Memory B cell (primary cell): ENCODE data around the gene TIMELESS.
"Not testable (repeated sequence)": the region's sequence is repeated elsewhere in the genome, so short reads cannot be mapped to it uniquely, and the experiment has no call there.

Source experiments
- ATAC-seq: fragments of 150-1000 bp; cut with Tn5 transposase; 2 replicates; pipeline ENCODE4 v1.10.0; 2021; ENCODE audit warnings: low read depth, mild to moderate bottlenecking, moderate library complexity
- DNase-seq, 2 donors: peaks; one replicate each; pipeline ENCODE4 v3.0.0; 2022; ENCODE audit warnings: low spot score in 2 of 2
- H3K27ac Mint-ChIP-seq: one replicate; pipeline ENCODE4 v1.8.0; 2022; ENCODE audit warnings: mild to moderate bottlenecking, moderate library complexity, mixed read lengths
- H3K27me3 Mint-ChIP-seq: one replicate; pipeline ENCODE4 v1.8.0; 2022; ENCODE audit warnings: mixed read lengths
- H3K36me3 Mint-ChIP-seq: one replicate; pipeline ENCODE4 v1.8.0; 2022; ENCODE audit warnings: mild to moderate bottlenecking, mixed read lengths
- H3K4me1 Mint-ChIP-seq: one replicate; pipeline ENCODE4 v1.8.0; 2022; ENCODE audit warnings: mixed read lengths
- H3K4me3 Mint-ChIP-seq: one replicate; pipeline ENCODE4 v1.8.0; 2022; ENCODE audit warnings: mild to moderate bottlenecking, moderate library complexity, mixed read lengths
- H3K9me3 Mint-ChIP-seq: one replicate; pipeline ENCODE4 v1.8.0; 2022; ENCODE audit warnings: mixed read lengths

The TIMELESS gene

DNA sequence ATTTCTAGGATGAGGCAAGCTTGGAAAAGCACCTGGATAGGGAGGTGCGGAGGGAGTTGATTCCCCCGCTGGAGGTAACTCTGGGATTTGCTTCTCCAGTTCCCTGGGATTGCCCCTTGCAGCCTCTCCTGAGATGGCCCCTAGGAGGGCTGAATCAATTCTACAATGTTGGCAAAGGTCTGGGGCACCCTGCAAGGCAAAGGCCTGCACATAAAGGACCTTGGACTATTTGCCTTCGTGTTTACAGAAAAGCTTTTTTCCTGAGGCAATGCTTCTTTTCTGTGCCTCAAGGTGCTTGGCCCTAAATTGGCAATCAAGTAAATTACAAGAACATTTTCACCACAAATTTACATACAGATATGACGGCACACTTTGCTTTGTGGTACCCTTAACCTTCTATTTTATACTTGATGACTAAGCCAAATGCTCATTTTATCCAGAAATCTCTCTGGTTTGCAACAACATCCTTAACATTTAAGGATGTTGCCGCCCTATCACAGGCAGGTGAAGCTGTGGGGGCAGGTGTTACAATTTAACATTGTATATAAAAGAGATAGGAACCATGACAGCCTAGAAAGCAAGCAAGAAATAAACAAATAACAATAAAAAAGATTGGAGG lies 40.3 kb downstream of the TIMELESS start:
- Mint-ChIP-seq H3K36me3 (no peaks in the 10 kb centered on the region), H3K27ac (no peak overlapping the region), H3K9me3 (no peaks in the 10 kb centered on the region), H3K27me3 (no peaks in the 10 kb centered on the region), H3K4me3 (no peak overlapping the region), H3K4me1 (no peaks in the 10 kb centered on the region)
- ATAC-seq: no peak
- DNase-seq: no peak

DNA sequence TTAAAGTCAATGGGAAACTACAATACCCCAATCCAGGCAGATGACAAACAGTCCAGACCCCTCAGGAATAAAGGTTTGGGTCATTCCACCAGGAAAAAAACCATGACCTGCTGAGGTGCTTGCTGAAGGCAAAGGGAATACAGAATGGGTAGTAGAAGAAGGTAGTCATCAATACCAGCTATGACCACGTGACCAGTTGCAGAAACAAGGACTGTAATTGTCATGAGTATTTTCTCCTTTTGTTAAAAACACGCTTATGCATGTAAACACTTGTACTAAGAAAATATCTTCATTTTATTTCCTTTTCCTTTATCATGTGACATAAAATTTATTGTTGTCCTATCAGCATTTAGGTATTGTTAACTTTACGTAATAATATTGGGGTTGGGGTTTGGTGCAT lies 45.0 kb downstream of the TIMELESS start:
- H3K36me3 Mint-ChIP-seq, H3K4me1 Mint-ChIP-seq, H3K9me3 Mint-ChIP-seq, H3K4me3 Mint-ChIP-seq, H3K27me3 Mint-ChIP-seq, DNase-seq, ATAC-seq, H3K27ac Mint-ChIP-seq: not testable (repeated sequence)

DNA sequence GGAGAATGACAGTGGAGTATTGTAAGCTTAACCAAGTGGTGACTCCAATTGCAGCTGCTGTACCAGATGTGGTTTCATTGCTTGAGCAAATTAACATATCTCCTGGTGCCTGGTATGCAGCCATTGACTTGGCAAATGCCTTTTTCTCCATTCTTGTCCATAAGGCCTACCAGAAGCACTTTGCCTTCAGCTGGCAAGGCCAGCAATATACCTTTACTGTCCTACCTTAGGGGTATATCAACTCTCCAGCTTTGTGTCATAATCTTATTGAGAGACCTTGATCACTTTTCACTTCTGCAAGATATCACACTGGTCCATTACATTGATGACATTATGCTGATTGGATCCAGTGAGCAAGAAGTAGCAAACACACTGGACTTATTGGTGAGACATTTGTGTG lies 47.6 kb downstream of the TIMELESS start:
- ATAC-seq, H3K27me3 Mint-ChIP-seq, H3K27ac Mint-ChIP-seq, H3K9me3 Mint-ChIP-seq, H3K4me1 Mint-ChIP-seq, H3K4me3 Mint-ChIP-seq, DNase-seq, H3K36me3 Mint-ChIP-seq: not testable (repeated sequence)

DNA sequence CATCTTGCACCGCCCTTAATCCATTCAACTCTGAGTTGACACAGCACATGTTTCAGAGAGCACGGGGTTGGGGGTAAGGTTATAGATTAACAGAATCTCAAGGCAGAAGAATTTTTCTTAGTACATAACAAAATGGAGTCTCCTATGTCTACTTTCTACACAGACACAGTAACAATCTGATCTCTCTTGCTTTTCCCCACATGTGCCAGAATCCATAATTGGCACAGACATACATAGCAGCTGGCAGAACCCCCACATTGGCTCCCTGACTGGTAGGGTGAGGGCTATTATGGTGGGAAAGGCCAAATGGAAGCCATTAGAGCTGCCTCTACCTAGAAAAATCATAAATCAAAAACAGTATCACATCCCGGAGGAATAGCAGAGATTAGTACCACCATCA lies 48.1 kb downstream of the TIMELESS start:
- DNase-seq, H3K9me3 Mint-ChIP-seq, H3K27ac Mint-ChIP-seq, H3K4me3 Mint-ChIP-seq, H3K36me3 Mint-ChIP-seq, ATAC-seq, H3K4me1 Mint-ChIP-seq, H3K27me3 Mint-ChIP-seq: not testable (repeated sequence)

DNA sequence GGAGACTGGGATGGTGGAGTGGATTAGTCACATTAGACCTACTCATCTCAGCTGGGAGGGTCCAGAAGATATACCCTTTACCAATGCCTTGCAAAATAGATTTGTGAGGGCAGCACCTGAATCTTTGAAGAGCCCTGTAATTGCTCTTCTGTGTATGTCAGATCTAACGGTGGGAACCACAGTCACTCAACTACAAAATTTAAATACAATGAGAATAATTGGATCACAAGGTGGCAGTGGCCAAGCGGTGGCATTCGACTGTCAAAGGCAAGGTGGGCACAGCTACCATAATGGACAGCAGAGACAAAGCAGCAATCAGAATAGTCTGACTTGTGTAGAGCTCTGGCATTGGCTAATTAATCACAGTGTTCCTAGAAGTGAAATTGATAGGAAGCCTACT lies 49.8 kb downstream of the TIMELESS start:
- not testable (repeated sequence) for ATAC-seq, H3K36me3 Mint-ChIP-seq, H3K4me1 Mint-ChIP-seq, H3K9me3 Mint-ChIP-seq, H3K27me3 Mint-ChIP-seq, DNase-seq, H3K27ac Mint-ChIP-seq, H3K4me3 Mint-ChIP-seq

DNA sequence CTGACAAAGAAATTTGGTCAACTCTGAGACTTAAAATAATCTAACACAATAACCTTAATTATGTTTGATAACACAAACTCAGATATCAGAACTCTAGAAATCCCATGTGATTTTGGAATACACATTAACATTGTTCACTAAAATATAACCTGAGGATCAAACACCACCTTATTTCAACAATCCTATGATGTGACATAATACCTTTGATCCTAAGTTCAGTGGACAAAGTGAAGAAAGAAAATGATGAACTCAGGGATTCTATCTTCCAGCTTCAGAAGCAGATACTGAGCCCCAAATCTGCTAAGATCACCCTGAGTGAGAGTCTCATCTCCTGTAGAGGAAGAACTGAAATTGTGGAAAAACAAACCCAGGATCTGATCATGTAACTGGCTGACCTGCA lies 50.9 kb downstream of the TIMELESS start:
- Mint-ChIP-seq H3K4me3 (no peak overlapping the region), H3K9me3 (peaks cover 6% of the 10 kb centered on the region), H3K36me3 (peaks cover 6% of the 10 kb centered on the region), H3K27ac (no peak overlapping the region), H3K4me1 (no peaks in the 10 kb centered on the region), H3K27me3 (no peaks in the 10 kb centered on the region)
- no peak for ATAC-seq
- no peak for DNase-seq

DNA sequence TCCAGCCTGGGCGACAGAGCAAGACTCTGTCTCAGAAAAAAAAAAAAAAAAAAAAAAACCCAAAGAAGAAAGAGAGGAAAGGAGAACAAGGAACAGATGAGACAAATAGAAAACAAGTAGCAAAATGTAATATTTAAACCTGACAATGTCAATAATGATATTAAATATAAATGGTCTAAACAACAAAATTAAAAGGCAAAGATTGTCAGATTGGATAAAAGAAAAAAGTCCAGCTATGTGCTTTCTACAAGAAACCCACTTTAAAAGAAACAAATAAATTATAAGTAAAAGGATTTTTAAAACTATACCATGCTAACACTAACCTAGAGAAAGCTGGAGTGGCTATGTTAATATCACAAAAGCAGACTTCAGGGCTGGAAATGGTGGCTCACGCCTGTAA lies 56.9 kb downstream of the TIMELESS start:
- no peak overlapping the region for H3K4me3 Mint-ChIP-seq
- H3K36me3 Mint-ChIP-seq: no peaks in the 10 kb centered on the region
- no peak for DNase-seq
- H3K9me3 Mint-ChIP-seq: no peaks in the 10 kb centered on the region
- no peak overlapping the region for H3K27ac Mint-ChIP-seq
- H3K4me1 Mint-ChIP-seq: no peaks in the 10 kb centered on the region
- no peaks in the 10 kb centered on the region for H3K27me3 Mint-ChIP-seq
- no peak for ATAC-seq

DNA sequence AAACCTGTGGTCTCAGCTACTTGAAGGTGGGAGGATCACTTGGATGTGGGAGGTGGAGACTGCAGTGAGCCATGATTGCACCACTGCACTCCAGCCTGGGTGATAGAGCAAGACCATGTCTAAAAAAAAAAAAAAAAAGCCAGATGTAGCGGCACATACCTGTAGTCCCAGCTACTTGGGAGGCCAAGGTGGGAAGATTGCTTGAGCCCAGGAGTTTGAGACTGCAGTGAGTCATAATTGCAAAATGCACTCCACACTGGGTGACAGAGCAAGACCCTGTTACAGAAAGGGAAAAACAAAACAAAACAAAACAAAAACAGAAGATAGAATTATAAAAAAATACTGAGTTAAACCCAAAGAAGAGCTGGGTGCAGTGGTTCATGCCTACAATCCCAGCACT lies 57.5 kb downstream of the TIMELESS start:
- no peak overlapping the region for H3K27ac Mint-ChIP-seq
- ATAC-seq (no peak), DNase-seq (no peak)
- no peak overlapping the region for H3K4me3 Mint-ChIP-seq
- H3K27me3 Mint-ChIP-seq: no peaks in the 10 kb centered on the region
- no peaks in the 10 kb centered on the region for H3K9me3 Mint-ChIP-seq
- H3K4me1 Mint-ChIP-seq: no peaks in the 10 kb centered on the region
- no peaks in the 10 kb centered on the region for H3K36me3 Mint-ChIP-seq

DNA sequence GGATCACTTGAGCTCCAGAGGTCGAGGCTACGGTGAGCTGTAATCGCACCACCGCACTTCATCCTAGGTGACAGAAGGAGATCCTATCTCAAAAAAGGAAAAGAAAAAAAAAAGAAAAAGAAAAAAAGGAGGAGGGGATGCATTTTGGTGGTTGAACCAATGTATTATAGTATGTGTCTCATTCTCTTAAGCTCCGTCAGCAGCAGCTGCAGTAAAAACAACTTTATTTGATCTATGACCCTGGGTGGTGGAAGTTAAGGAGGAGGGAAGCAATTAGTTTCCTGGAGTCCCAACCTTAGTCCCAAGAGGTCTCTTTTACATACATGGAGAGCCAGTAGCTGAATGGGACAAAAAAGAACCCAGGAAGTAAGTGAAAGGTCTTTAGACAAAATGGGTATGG lies 59.8 kb downstream of the TIMELESS start:
- Mint-ChIP-seq H3K27ac (no peak overlapping the region), H3K4me3 (no peak overlapping the region), H3K27me3 (no peaks in the 10 kb centered on the region), H3K36me3 (no peaks in the 10 kb centered on the region), H3K9me3 (no peaks in the 10 kb centered on the region), H3K4me1 (no peaks in the 10 kb centered on the region)
- ATAC-seq (no peak), DNase-seq (no peak)

DNA sequence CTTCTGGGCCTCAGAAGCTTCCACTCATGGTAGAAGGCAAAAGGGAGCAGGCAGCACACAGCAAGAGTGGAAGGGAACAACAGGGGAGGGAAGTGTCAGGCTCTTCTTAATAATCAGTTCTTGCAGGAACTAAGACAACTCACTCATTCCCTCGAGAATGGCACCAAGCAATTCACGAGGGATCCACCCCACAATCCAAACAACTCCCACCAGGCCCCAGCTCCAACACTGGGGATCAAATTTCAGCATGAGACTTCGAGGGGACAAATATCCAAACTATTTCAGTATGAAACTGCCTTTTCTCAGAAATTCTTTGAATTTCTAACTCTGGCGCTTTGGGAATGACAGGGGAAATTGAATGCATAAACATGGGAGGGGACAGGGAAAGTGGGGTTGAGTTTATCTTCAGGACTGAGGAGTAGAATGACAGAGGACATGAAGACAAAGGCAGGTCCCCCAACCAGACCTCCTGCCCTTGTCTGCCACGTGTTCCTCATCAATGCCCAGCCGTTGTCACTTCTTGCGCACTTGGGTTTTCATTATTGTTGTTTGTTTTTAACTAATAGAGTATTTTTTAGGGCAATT lies 62.0 kb downstream of the TIMELESS start:
- no peak overlapping the region for H3K4me3 Mint-ChIP-seq
- H3K27me3 Mint-ChIP-seq: no peaks in the 10 kb centered on the region
- no peaks in the 10 kb centered on the region for H3K4me1 Mint-ChIP-seq
- DNase-seq (no peak), ATAC-seq (no peak)
- H3K36me3 Mint-ChIP-seq: no peaks in the 10 kb centered on the region
- no peak overlapping the region for H3K27ac Mint-ChIP-seq
- H3K9me3 Mint-ChIP-seq: no peaks in the 10 kb centered on the region

DNA sequence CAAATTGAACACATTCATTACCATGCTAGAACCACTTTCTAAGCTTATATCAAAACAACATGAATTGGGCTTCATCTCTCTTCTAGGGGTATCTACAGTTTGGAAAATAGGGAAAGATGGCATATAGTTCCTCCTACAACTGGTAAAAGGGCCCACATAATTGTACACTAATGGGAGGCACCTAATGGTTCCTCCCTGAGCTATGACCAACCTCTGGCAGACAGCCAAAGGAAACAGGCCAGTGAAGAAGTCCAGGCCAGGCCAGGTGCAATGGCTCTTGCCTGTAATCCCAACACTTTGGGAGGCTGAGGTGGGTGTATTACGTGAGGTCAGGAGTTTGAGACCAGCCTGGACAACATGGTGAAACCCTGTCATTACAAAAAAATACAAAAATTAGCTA lies 63.4 kb downstream of the TIMELESS start:
- no peak overlapping the region for H3K27ac Mint-ChIP-seq

DNA sequence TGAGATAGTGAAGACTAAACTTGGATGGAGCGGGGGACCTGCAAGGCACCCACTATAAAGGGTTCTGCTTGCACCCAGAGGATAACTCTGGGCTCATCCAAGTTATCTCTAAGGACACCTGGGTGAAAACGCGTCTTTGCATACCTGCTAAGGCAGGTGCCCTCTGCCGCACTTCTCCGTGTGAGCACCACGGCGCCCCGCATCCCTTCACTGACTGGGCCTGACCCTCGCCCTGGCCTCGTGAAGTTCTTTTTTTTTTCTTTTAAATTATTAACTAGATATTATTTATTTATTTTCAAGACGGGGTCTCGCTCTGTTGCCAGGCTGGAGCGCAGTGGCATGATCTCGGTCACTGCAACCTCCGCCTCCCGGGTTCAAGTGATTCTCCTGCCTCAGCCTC lies 66.6 kb downstream of the TIMELESS start:
- Mint-ChIP-seq H3K36me3 (no peaks in the 10 kb centered on the region), H3K27ac (no peak overlapping the region), H3K27me3 (no peaks in the 10 kb centered on the region), H3K4me3 (no peak overlapping the region), H3K9me3 (no peaks in the 10 kb centered on the region), H3K4me1 (peaks cover 4% of the 10 kb centered on the region)
- ATAC-seq: no peak
- no peak for DNase-seq

More for the DNA sequence above, 63.4 kb downstream of the TIMELESS start:
- Mint-ChIP-seq H3K4me1 (no peaks in the 10 kb centered on the region), H3K36me3 (no peaks in the 10 kb centered on the region), H3K27me3 (no peaks in the 10 kb centered on the region), H3K4me3 (no peak overlapping the region), H3K9me3 (no peaks in the 10 kb centered on the region)
- ATAC-seq (no peak), DNase-seq (no peak)

DNA sequence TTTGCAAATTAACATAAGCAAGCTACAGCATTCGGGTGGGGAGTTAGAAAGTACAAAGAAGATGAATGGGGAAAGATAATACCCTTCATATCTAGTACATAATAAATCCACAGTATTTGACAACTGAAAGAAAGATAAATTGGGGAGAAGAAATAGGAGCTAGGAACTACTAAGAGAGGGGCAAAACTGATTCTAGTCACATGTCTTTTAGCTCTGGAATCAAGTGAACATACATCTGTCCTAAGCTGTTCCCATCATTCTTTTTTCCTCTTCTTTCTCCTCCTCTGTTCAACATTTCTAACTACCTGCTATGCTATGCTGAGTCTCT lies 71.3 kb downstream of the TIMELESS start:
- peaks cover 3% of the 10 kb centered on the region for H3K36me3 Mint-ChIP-seq
- no peak overlapping the region for H3K4me3 Mint-ChIP-seq
- no peaks in the 10 kb centered on the region for H3K27me3 Mint-ChIP-seq
- DNase-seq (no peak), ATAC-seq (no peak)
- H3K9me3 Mint-ChIP-seq: peaks cover 4% of the 10 kb centered on the region
- peak overlapping the region; percentile 47 for H3K27ac Mint-ChIP-seq
- peaks cover 27% of the 10 kb centered on the region for H3K4me1 Mint-ChIP-seq

DNA sequence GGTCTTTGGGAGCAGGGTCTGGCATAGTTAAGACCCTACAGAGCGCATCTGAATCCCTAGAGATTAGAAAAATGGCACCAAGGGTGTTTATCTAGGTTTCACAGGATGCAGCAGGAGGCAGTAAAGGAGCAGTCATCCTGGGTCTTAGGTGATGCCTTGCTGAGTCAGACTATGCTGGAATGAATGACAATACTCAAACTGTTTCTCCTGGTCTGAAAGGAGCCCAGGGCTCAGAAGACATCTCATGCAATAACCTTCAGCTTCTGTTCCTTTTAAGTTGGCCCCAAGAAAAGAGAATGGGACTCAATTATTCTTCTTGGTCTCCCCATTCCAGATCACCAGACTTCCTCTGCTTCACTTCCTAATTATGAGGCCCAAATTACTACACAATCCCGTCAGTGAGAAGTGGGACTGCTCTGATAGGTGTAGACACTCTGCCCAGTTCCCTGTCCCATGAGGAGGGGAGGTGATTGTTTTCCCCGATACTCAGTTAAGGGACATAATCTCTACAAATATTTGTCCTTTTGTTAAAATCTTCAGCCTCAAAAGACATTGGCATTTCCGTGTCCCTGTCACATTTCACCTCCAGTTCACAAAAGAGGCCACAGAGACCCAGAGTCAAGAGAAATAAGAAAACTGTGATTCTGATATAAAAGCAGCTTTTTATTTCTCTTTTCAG lies 71.8 kb downstream of the TIMELESS start:
- peak overlapping the region; percentile 47 for H3K27ac Mint-ChIP-seq
- H3K27me3 Mint-ChIP-seq: no peaks in the 10 kb centered on the region
- H3K4me1 Mint-ChIP-seq: peaks cover 27% of the 10 kb centered on the region
- H3K9me3 Mint-ChIP-seq: peaks cover 4% of the 10 kb centered on the region
- no peak overlapping the region for H3K4me3 Mint-ChIP-seq
- DNase-seq (no peak), ATAC-seq (no peak)
- peaks cover 3% of the 10 kb centered on the region for H3K36me3 Mint-ChIP-seq
